Measurements from ENCODE around the gene TPRKB. TPM values are rescaled to one million over a fixed set of nuclear protein-coding genes. Genes with fewer than 3 reads are reported as not detected.
"Not testable (repeated sequence)": the region's sequence is repeated elsewhere in the genome, so short reads cannot be mapped to it uniquely, and the experiment has no call there.

Gene TPRKB
- total RNA-seq, 6 donors from 2014 or later: 4.7 to 19.0 (median 13.4) TPM

DNA sequence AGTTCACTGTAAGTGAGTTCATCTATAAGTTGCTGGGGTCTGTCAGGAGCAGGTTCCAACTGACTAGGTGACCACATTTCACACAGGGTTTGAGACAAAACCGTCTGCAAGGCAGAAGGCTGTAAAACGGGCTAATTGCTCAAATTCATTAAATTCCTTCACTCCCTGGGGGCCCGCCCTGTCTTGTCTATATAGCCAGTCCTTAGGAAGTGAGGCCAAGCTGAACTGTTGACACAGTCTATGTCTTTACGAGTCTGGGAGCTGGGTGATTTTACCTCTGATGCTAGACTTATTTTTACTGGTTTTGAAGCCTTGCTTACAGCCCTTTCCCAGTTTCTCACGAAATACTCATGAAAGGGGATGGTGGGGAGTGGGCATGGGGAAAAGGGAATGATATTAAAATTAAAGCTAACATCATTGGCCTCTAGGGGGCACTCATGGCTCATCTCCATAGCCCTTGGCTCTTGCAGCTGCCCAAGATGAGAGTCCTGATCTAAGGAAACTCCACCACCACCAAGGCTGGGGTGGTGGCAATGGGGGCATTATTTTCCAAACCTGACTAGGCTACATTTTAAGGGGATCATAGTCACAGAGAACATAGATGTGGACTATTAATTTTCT lies 57.1 kb downstream of the TPRKB start:
- DNase-seq: not testable (repeated sequence)
- TF ChIP-seq, protein P1, sequence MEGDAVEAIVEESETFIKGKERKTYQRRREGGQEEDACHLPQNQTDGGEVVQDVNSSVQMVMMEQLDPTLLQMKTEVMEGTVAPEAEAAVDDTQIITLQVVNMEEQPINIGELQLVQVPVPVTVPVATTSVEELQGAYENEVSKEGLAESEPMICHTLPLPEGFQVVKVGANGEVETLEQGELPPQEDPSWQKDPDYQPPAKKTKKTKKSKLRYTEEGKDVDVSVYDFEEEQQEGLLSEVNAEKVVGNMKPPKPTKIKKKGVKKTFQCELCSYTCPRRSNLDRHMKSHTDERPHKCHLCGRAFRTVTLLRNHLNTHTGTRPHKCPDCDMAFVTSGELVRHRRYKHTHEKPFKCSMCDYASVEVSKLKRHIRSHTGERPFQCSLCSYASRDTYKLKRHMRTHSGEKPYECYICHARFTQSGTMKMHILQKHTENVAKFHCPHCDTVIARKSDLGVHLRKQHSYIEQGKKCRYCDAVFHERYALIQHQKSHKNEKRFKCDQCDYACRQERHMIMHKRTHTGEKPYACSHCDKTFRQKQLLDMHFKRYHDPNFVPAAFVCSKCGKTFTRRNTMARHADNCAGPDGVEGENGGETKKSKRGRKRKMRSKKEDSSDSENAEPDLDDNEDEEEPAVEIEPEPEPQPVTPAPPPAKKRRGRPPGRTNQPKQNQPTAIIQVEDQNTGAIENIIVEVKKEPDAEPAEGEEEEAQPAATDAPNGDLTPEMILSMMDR (IDR thresholded peaks at IDR 0.05): peak in 2 of 6 experiments; percentile 23 to 35
- ATAC-seq (ENCODE audit: low FRiP score in 2 of 2): peak in 1 of 2 donors; percentile 56

More for the DNA sequence above, 57.1 kb downstream of the TPRKB start:
- H3K4me3 ChIP-seq, H3K27me3 ChIP-seq, H3K9me3 ChIP-seq, H3K4me1 ChIP-seq, H3K27ac ChIP-seq, H3K36me3 ChIP-seq: not testable (repeated sequence)
- WGBS, 2 donors: 28 to 34% methylated on average over 4 to 5 of the region's 5 CpGs

Other genes starting within 250 kb of the TPRKB start
- not detected for gene NAT8, start 94.9 kb downstream of the TPRKB start, total RNA-seq
- gene DUSP11, start 42.8 kb upstream of the TPRKB start, total RNA-seq: 10 to 100 TPM; 14.2 to 40.9 (median 19.7) TPM
- gene C2orf78, start 46.8 kb upstream of the TPRKB start, total RNA-seq: not detected
- gene STAMBP, start 91.6 kb upstream of the TPRKB start, total RNA-seq: 10 to 100 TPM; 22.8 to 41.7 (median 28.3) TPM
- gene ACTG2, start 155.7 kb upstream of the TPRKB start, total RNA-seq: 10 to 100 TPM; 10.8 to 65.3 (median 27.2) TPM
- 10 to 100 TPM; 25.1 to 38.5 (median 34.9) TPM for gene DGUOK, start 189.5 kb upstream of the TPRKB start, total RNA-seq
- gene TET3, start 247.6 kb upstream of the TPRKB start, total RNA-seq: 10 to 100 TPM; 17.3 to 53.4 (median 23.6) TPM